Activated CD4-positive, alpha-beta T cell treated with anti-CD3 and anti-CD28 coated beads, Interleukin-2, amount 50 U/mL, for 48 hours (primary cell): ENCODE measurements around the gene TPCN2.

Experiments
- DNase-seq, 2 experiments: peaks; one replicate each; pipeline ENCODE4 v3.0.0-alpha.2; 2020

Gene TPCN2

GRCh38 chr11:69010964-69011623 lies 37.6 kb upstream of the TPCN2 start:
- DNase-seq = peak; percentile 39 to 51

- DNase-seq = no peak
Observed at GRCh38 chr11:69011624-69012091, 37.1 kb upstream of the TPCN2 start.

GRCh38 chr11:69012092-69013008 lies 36.4 kb upstream of the TPCN2 start:
- no peak for DNase-seq

- no peak for DNase-seq
Observed at GRCh38 chr11:69013009-69013951, 35.5 kb upstream of the TPCN2 start, which contains the start of gene MRGPRF. Gene MRGPRF (minus strand): TSS chr11:69013246. CDS start chr11:69009901, 3,345 bp downstream.

GRCh38 chr11:69014084-69014851 lies 34.5 kb upstream of the TPCN2 start:
- no peak for DNase-seq

- no peak for DNase-seq
Observed at GRCh38 chr11:69014898-69015549, 33.7 kb upstream of the TPCN2 start.

GRCh38 chr11:69017951-69018350 lies 30.8 kb upstream of the TPCN2 start:
- DNase-seq = no peak

- DNase-seq = no peak
Observed at GRCh38 chr11:69018924-69019323, 29.8 kb upstream of the TPCN2 start.

- no peak for DNase-seq
Observed at GRCh38 chr11:69022260-69022659, 26.5 kb upstream of the TPCN2 start.

GRCh38 chr11:69024509-69024908 lies 24.2 kb upstream of the TPCN2 start:
- no peak for DNase-seq

- no peak for DNase-seq
Observed at GRCh38 chr11:69027704-69028372, 20.9 kb upstream of the TPCN2 start.

GRCh38 chr11:69030301-69030700 lies 18.4 kb upstream of the TPCN2 start:
- no peak for DNase-seq

- no peak for DNase-seq
Observed at GRCh38 chr11:69032833-69033232, 15.9 kb upstream of the TPCN2 start.

- no peak for DNase-seq
Observed at GRCh38 chr11:69033431-69033830, 15.3 kb upstream of the TPCN2 start.

GRCh38 chr11:69034123-69034867 lies 14.4 kb upstream of the TPCN2 start:
- no peak for DNase-seq

- no peak for DNase-seq
Observed at GRCh38 chr11:69035150-69035945, 13.4 kb upstream of the TPCN2 start.

GRCh38 chr11:69035946-69036340 lies 12.8 kb upstream of the TPCN2 start:
- DNase-seq = no peak

- no peak for DNase-seq
Observed at GRCh38 chr11:69037074-69037473, 11.7 kb upstream of the TPCN2 start.

GRCh38 chr11:69037544-69037943 lies 11.2 kb upstream of the TPCN2 start:
- no peak for DNase-seq
